ENCODE measurements around the gene GRPEL2. TPM values are rescaled to one million over a fixed set of nuclear protein-coding genes. Genes with fewer than 3 reads are reported as not detected.

GRPEL2 gene
- total and polyA plus RNA-seq, 2 donors (not counting 3 experiments of a cell fraction or from before 2014, with no cell fraction given), result 7.6 to 32.5 TPM

DNA sequence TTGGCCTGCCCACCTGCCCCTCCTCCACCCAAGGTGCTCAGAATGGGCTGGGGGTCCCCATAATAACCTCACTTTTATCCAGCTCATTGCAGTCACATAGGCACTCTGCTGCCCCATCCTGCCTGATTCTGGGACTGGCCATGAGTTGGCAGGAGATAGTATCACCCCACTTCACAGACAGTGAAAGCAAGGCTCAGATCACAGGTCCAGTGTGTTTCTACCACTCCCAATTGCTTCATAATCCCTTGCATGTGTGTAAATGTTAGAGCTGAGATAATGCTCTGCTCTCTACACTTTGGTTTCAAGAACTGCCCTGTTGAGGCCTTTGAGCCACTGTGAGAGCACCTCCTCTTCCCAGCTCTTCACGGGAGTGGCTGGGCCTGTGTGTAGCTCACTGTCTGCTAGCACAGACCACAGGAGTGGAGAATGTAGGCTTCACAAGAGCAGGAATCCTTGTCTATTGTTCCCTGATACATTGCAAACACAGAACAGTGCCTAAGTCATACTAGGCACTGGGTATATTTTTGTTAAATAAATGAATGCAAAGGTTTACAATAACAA is 20.9 kb downstream of the GRPEL2 start:
- BruUV-seq (replicated peaks), result no TSS peak
- H3K4me3 ChIP-seq (replicated peaks in 1 of 3; ENCODE audit: insufficient read depth in 1 of 3, low read depth in 1 of 3, low read length in 3 of 3), result no peak overlapping the region
- H3K79me2 ChIP-seq (ENCODE audit: control insufficient read depth, insufficient read depth, low read length), result no peaks in the 10 kb centered on the region
- H3K4me2 ChIP-seq (ENCODE audit: insufficient read depth, low read length), result no peak overlapping the region
- DNase-seq (ENCODE audit: low read depth, low spot score) (no peak), FAIRE-seq (no peak)
- H4K20me1 ChIP-seq (replicated peaks; ENCODE audit: control insufficient read depth, extremely low read depth, insufficient read depth, low read length), result no peaks in the 10 kb centered on the region
- no peaks in the 10 kb centered on the region for H3K9me1 ChIP-seq (replicated peaks; ENCODE audit: control insufficient read depth, extremely low read depth, insufficient read depth, low read length)
- no peaks in the 10 kb centered on the region for H3K36me3 ChIP-seq (ENCODE audit: control insufficient read depth in 2 of 2, extremely low read depth in 1 of 2, insufficient read depth in 2 of 2, low read length in 2 of 2)
- POLR2A ChIA-PET, result no interaction called here
- H3K9me3 ChIP-seq (replicated peaks; ENCODE audit: control insufficient read depth, insufficient read depth, low read length), result no peaks in the 10 kb centered on the region
- intact Hi-C loops (cut with micrococcal nuclease), result no loop called here
- H2AFZ ChIP-seq (ENCODE audit: low read depth, low read length), result no peak overlapping the region
- no peaks in the 10 kb centered on the region for H3K4me1 ChIP-seq (ENCODE audit: control insufficient read depth, extremely low read depth, insufficient read depth, low read length)
- CTCF ChIA-PET, result interaction anchor here (0.9 to 5.7 kb wide), 21 partner anchors 9 to 252 kb away, joined by 3 to 131 read pairs (median 12); partner anchors contain the start of genes GRPEL2, IL17B and PCYOX1L
- dilution Hi-C loops (cut with MboI; ENCODE audit: extremely low pct_ligation_motif_present, low sequenced_read_pairs), result no loop called here
- TF ChIP-seq MYC (IDR thresholded peaks at IDR 0.05; ENCODE audit: low read depth, low read length), result no peak
- TF ChIP-seq POLR2AphosphoS5 (IDR thresholded peaks at IDR 0.05; ENCODE audit: insufficient read depth, low read depth, low read length), result no peak
- TF ChIP-seq POLR2A (IDR thresholded peaks at IDR 0.05; ENCODE audit: low read depth, low read length), result no peak
- TF ChIP-seq, protein P1, sequence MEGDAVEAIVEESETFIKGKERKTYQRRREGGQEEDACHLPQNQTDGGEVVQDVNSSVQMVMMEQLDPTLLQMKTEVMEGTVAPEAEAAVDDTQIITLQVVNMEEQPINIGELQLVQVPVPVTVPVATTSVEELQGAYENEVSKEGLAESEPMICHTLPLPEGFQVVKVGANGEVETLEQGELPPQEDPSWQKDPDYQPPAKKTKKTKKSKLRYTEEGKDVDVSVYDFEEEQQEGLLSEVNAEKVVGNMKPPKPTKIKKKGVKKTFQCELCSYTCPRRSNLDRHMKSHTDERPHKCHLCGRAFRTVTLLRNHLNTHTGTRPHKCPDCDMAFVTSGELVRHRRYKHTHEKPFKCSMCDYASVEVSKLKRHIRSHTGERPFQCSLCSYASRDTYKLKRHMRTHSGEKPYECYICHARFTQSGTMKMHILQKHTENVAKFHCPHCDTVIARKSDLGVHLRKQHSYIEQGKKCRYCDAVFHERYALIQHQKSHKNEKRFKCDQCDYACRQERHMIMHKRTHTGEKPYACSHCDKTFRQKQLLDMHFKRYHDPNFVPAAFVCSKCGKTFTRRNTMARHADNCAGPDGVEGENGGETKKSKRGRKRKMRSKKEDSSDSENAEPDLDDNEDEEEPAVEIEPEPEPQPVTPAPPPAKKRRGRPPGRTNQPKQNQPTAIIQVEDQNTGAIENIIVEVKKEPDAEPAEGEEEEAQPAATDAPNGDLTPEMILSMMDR (IDR thresholded peaks at IDR 0.05; ENCODE audit: extremely low read depth in 1 of 2, insufficient read depth in 1 of 2, low read depth in 1 of 2, low read length in 2 of 2), result no peak
- TF ChIP-seq EZH2 (IDR thresholded peaks at IDR 0.05; ENCODE audit: borderline replicate concordance, low read depth, low read length, severe bottlenecking), result no peak
- no peak for TF ChIP-seq FOS (IDR thresholded peaks at IDR 0.05; ENCODE audit: borderline replicate concordance, insufficient read depth, low read length)
- TF ChIP-seq, protein P2, sequence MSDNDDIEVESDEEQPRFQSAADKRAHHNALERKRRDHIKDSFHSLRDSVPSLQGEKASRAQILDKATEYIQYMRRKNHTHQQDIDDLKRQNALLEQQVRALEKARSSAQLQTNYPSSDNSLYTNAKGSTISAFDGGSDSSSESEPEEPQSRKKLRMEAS (IDR thresholded peaks at IDR 0.05; ENCODE audit: insufficient read depth, insufficient read length), result no peak
- no peak for TF ChIP-seq GATA2 (IDR thresholded peaks at IDR 0.05; ENCODE audit: insufficient read depth, insufficient read length, low read depth, low read length)
- TF ChIP-seq JUN (IDR thresholded peaks at IDR 0.05; ENCODE audit: borderline replicate concordance, insufficient read depth, insufficient read length, low read depth), result no peak
- no peak overlapping the region for H3K9ac ChIP-seq (replicated peaks; ENCODE audit: extremely low read depth, insufficient read depth, low read length)
- no peaks in the 10 kb centered on the region for H3K27me3 ChIP-seq (ENCODE audit: control insufficient read depth in 2 of 2, insufficient read depth in 2 of 2, low read length in 2 of 2)
- H3K27ac ChIP-seq (ENCODE audit: insufficient read depth, low read depth, low read length), result no peak overlapping the region
